HCT116 (cell line): Measurements from ENCODE around the gene PRELP. TPM values are rescaled to one million over a fixed set of nuclear protein-coding genes. Genes with fewer than 3 reads are reported as not detected.

Experiments
- total RNA-seq: library from RNA; stranded (reverse); gene quantifications from one replicate; pipeline ENCODE4 v1.2.1, GENCODE V29; 2021; ENCODE audit not compliant: unreplicated experiment

Gene PRELP
- total RNA-seq, 1 experiment from 2014 or later: 0.10 TPM

Other genes starting within 250 kb of the PRELP start
- gene CHIT1, start 246.1 kb upstream of the PRELP start, total RNA-seq: not detected
- gene BTG2, start 170.3 kb upstream of the PRELP start, total RNA-seq: 24.2 TPM
- not detected for gene FMOD, start 124.7 kb upstream of the PRELP start, total RNA-seq
- not detected for gene OPTC, start 18.3 kb downstream of the PRELP start, total RNA-seq
- gene ATP2B4, start 151.0 kb downstream of the PRELP start, total RNA-seq: 37.1 TPM